ENCODE data around the gene ZBTB18.

GRCh38 chr1:244076740-244077139 lies 25.7 kb downstream of the ZBTB18 start:
- TF ChIP-seq, protein P1, sequence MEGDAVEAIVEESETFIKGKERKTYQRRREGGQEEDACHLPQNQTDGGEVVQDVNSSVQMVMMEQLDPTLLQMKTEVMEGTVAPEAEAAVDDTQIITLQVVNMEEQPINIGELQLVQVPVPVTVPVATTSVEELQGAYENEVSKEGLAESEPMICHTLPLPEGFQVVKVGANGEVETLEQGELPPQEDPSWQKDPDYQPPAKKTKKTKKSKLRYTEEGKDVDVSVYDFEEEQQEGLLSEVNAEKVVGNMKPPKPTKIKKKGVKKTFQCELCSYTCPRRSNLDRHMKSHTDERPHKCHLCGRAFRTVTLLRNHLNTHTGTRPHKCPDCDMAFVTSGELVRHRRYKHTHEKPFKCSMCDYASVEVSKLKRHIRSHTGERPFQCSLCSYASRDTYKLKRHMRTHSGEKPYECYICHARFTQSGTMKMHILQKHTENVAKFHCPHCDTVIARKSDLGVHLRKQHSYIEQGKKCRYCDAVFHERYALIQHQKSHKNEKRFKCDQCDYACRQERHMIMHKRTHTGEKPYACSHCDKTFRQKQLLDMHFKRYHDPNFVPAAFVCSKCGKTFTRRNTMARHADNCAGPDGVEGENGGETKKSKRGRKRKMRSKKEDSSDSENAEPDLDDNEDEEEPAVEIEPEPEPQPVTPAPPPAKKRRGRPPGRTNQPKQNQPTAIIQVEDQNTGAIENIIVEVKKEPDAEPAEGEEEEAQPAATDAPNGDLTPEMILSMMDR (conservative IDR thresholded peaks at IDR 0.05; ENCODE audit: low read depth, low read length): no peak
- TF ChIP-seq EZH2 (IDR thresholded peaks at IDR 0.05; ENCODE audit: low read length, unreplicated experiment): no peak
- TF ChIP-seq EZH2phosphoT487 (IDR thresholded peaks at IDR 0.05; ENCODE audit: borderline replicate concordance, low read length): no peak
